ENCODE measurements around the gene CHD5. TPM values are rescaled to one million over a fixed set of nuclear protein-coding genes. Genes with fewer than 3 reads are reported as not detected.

The CHD5 gene
- total and polyA plus RNA-seq, 7 experiments from 2014 or later, result 0.14 to 2.8 (median 0.37) TPM; not detected in 2

- Mint-ChIP-seq H3K4me1 (no peaks in the 10 kb centered on the region), H3K9me3 (peaks cover 0 to 2% (median 0%) of the 10 kb centered on the region in 11 donors), H3K36me3 (no peaks in the 10 kb centered on the region), H3K27me3 (peaks cover 0 to 18% (median 11%) of the 10 kb centered on the region in 5 donors), H3K4me3 (no peak overlapping the region), H3K27ac (no peak overlapping the region)
- peaks cover 0 to 3% (median 0%) of the 10 kb centered on the region in 3 experiments for H3K9me3 ChIP-seq (ENCODE audit: control insufficient read depth in 2 of 3, low read length in 3 of 3)
- no peaks in the 10 kb centered on the region for H3K36me3 ChIP-seq (ENCODE audit: control insufficient read depth in 2 of 3, insufficient read depth in 3 of 3, low read length in 3 of 3)
- no peaks in the 10 kb centered on the region for H3K4me1 ChIP-seq (ENCODE audit: control insufficient read depth in 2 of 2, insufficient read depth in 2 of 2, low read length in 2 of 2)
- POLR2A ChIA-PET, result no interaction called here
- intact Hi-C loops (cut with micrococcal nuclease), result no loop called here
- ATAC-seq (no peak), DNase-seq (no peak)
- no peak overlapping the region for H3K27ac ChIP-seq (ENCODE audit: low read depth, low read length)
- H3K4me3 ChIP-seq (ENCODE audit: low read length), result no peak overlapping the region
- H3K27me3 ChIP-seq (ENCODE audit: control insufficient read depth in 2 of 2, insufficient read depth in 2 of 2, low read length in 2 of 2), result no peaks in the 10 kb centered on the region
- CTCF ChIA-PET, result no interaction called here
These were observed 9.9 kb downstream of the CHD5 start for GRCh38 chr1:6170116-6170741.

GRCh38 chr1:6168947-6169586 is 11.1 kb downstream of the CHD5 start:
- Mint-ChIP-seq H3K27me3 (peaks cover 0 to 18% (median 12%) of the 10 kb centered on the region in 5 donors), H3K27ac (no peak overlapping the region), H3K4me3 (no peak overlapping the region), H3K4me1 (no peaks in the 10 kb centered on the region), H3K9me3 (peaks cover 0 to 2% (median 0%) of the 10 kb centered on the region in 11 donors), H3K36me3 (no peaks in the 10 kb centered on the region)
- no peaks in the 10 kb centered on the region for H3K4me1 ChIP-seq (ENCODE audit: control insufficient read depth in 2 of 2, insufficient read depth in 2 of 2, low read length in 2 of 2)
- no peak for ATAC-seq
- H3K36me3 ChIP-seq (ENCODE audit: control insufficient read depth in 2 of 3, insufficient read depth in 3 of 3, low read length in 3 of 3), result no peaks in the 10 kb centered on the region
- H3K4me3 ChIP-seq (ENCODE audit: low read length), result no peak overlapping the region
- no peak for DNase-seq
- H3K9me3 ChIP-seq (ENCODE audit: control insufficient read depth in 2 of 3, low read length in 3 of 3), result no peaks in the 10 kb centered on the region
- no peaks in the 10 kb centered on the region for H3K27me3 ChIP-seq (ENCODE audit: control insufficient read depth in 2 of 2, insufficient read depth in 2 of 2, low read length in 2 of 2)
- intact Hi-C loops (cut with micrococcal nuclease), result no loop called here
- CTCF ChIA-PET, result no interaction called here
- H3K27ac ChIP-seq (ENCODE audit: low read depth, low read length), result no peak overlapping the region
- POLR2A ChIA-PET, result no interaction called here

- H3K27ac Mint-ChIP-seq, result no peak overlapping the region
- Histone ChIP-seq H3K27ac (ENCODE audit: low read depth, low read length) (no peak overlapping the region), H3K9me3 (ENCODE audit: control insufficient read depth in 2 of 3, low read length in 3 of 3) (no peaks in the 10 kb centered on the region), H3K27me3 (ENCODE audit: control insufficient read depth in 2 of 2, insufficient read depth in 2 of 2, low read length in 2 of 2) (no peaks in the 10 kb centered on the region), H3K4me3 (ENCODE audit: low read length) (no peak overlapping the region), H3K4me1 (ENCODE audit: control insufficient read depth in 2 of 2, insufficient read depth in 2 of 2, low read length in 2 of 2) (no peaks in the 10 kb centered on the region), H3K36me3 (ENCODE audit: control insufficient read depth in 2 of 3, insufficient read depth in 3 of 3, low read length in 3 of 3) (no peaks in the 10 kb centered on the region)
- ATAC-seq, result no peak
- no peak for DNase-seq
- POLR2A ChIA-PET, result no interaction called here
- peaks cover 3 to 17% (median 12%) of the 10 kb centered on the region in 5 donors for H3K27me3 Mint-ChIP-seq
- H3K36me3 Mint-ChIP-seq, result no peaks in the 10 kb centered on the region
- H3K9me3 Mint-ChIP-seq, result peaks cover 0 to 1% (median 0%) of the 10 kb centered on the region in 11 donors
- CTCF ChIA-PET, result interaction anchor here (0.6 kb wide), 1 partner anchor 479 kb away, joined by 4 read pairs; no protein-coding TSS in a partner anchor
- no peak overlapping the region for H3K4me3 Mint-ChIP-seq
- intact Hi-C loops (cut with micrococcal nuclease), result no loop called here
- H3K4me1 Mint-ChIP-seq, result no peaks in the 10 kb centered on the region
These were observed 12.5 kb downstream of the CHD5 start for GRCh38 chr1:6167391-6168303.

GRCh38 chr1:6166655-6167390 is 13.3 kb downstream of the CHD5 start:
- Mint-ChIP-seq H3K27me3 (peaks cover 3 to 18% (median 12%) of the 10 kb centered on the region in 5 donors), H3K9me3 (no peaks in the 10 kb centered on the region), H3K4me1 (peaks cover 0 to under 1% (median 0%) of the 10 kb centered on the region in 7 donors), H3K36me3 (no peaks in the 10 kb centered on the region), H3K4me3 (no peak overlapping the region), H3K27ac (no peak overlapping the region)
- ChIA-PET POLR2A (no interaction called here), CTCF (interaction anchor here (0.6 kb wide), 1 partner anchor 480 kb away, joined by 4 read pairs; no protein-coding TSS in a partner anchor)
- Histone ChIP-seq H3K27ac (ENCODE audit: low read depth, low read length) (no peak overlapping the region), H3K4me3 (ENCODE audit: low read length) (no peak overlapping the region), H3K9me3 (ENCODE audit: control insufficient read depth in 2 of 3, low read length in 3 of 3) (no peaks in the 10 kb centered on the region), H3K27me3 (ENCODE audit: control insufficient read depth in 2 of 2, insufficient read depth in 2 of 2, low read length in 2 of 2) (no peaks in the 10 kb centered on the region), H3K36me3 (ENCODE audit: control insufficient read depth in 2 of 3, insufficient read depth in 3 of 3, low read length in 3 of 3) (no peaks in the 10 kb centered on the region), H3K4me1 (ENCODE audit: control insufficient read depth in 2 of 2, insufficient read depth in 2 of 2, low read length in 2 of 2) (no peaks in the 10 kb centered on the region)
- DNase-seq, result no peak
- no peak for ATAC-seq
- intact Hi-C loops (cut with micrococcal nuclease), result no loop called here

- Histone ChIP-seq H3K9me3 (ENCODE audit: control insufficient read depth in 2 of 3, low read length in 3 of 3) (no peaks in the 10 kb centered on the region), H3K27me3 (ENCODE audit: control insufficient read depth in 2 of 2, insufficient read depth in 2 of 2, low read length in 2 of 2) (no peaks in the 10 kb centered on the region), H3K27ac (ENCODE audit: low read depth, low read length) (no peak overlapping the region), H3K4me1 (ENCODE audit: control insufficient read depth in 2 of 2, insufficient read depth in 2 of 2, low read length in 2 of 2) (no peaks in the 10 kb centered on the region), H3K4me3 (ENCODE audit: low read length) (no peak overlapping the region), H3K36me3 (ENCODE audit: control insufficient read depth in 2 of 3, insufficient read depth in 3 of 3, low read length in 3 of 3) (no peaks in the 10 kb centered on the region)
- Mint-ChIP-seq H3K9me3 (no peaks in the 10 kb centered on the region), H3K27me3 (peaks cover 3 to 13% (median 6%) of the 10 kb centered on the region in 5 donors), H3K27ac (no peak overlapping the region), H3K36me3 (no peaks in the 10 kb centered on the region), H3K4me3 (no peak overlapping the region), H3K4me1 (peaks cover 0 to 2% (median 0%) of the 10 kb centered on the region in 7 donors)
- no peak for ATAC-seq
- ChIA-PET CTCF (no interaction called here), POLR2A (no interaction called here)
- intact Hi-C loops (cut with micrococcal nuclease), result no loop called here
- no peak for DNase-seq
These were observed 13.9 kb downstream of the CHD5 start for GRCh38 chr1:6166221-6166620.

- POLR2A ChIA-PET, result no interaction called here
- no peaks in the 10 kb centered on the region for H3K27me3 ChIP-seq (ENCODE audit: control insufficient read depth in 2 of 2, insufficient read depth in 2 of 2, low read length in 2 of 2)
- ATAC-seq, result no peak
- H3K36me3 ChIP-seq (ENCODE audit: control insufficient read depth in 2 of 3, insufficient read depth in 3 of 3, low read length in 3 of 3), result no peaks in the 10 kb centered on the region
- no peaks in the 10 kb centered on the region for H3K9me3 Mint-ChIP-seq
- H3K4me1 Mint-ChIP-seq, result peaks cover 0 to 2% (median 0%) of the 10 kb centered on the region in 7 donors
- CTCF ChIA-PET, result no interaction called here
- peaks cover 3 to 17% (median 8%) of the 10 kb centered on the region in 5 donors for H3K27me3 Mint-ChIP-seq
- no peaks in the 10 kb centered on the region for H3K4me1 ChIP-seq (ENCODE audit: control insufficient read depth in 2 of 2, insufficient read depth in 2 of 2, low read length in 2 of 2)
- no peak overlapping the region for H3K27ac ChIP-seq (ENCODE audit: low read depth, low read length)
- H3K9me3 ChIP-seq (ENCODE audit: control insufficient read depth in 2 of 3, low read length in 3 of 3), result no peaks in the 10 kb centered on the region
- H3K36me3 Mint-ChIP-seq, result no peaks in the 10 kb centered on the region
- no peak overlapping the region for H3K4me3 Mint-ChIP-seq
- H3K27ac Mint-ChIP-seq, result no peak overlapping the region
- no peak for DNase-seq
- H3K4me3 ChIP-seq (ENCODE audit: low read length), result no peak overlapping the region
- intact Hi-C loops (cut with micrococcal nuclease), result no loop called here
These were observed 14.6 kb downstream of the CHD5 start for GRCh38 chr1:6165441-6165985.
